Neural cell (in vitro differentiated cells): ENCODE data around the gene ARID1B. TPM values are rescaled to one million over a fixed set of nuclear protein-coding genes. Genes with fewer than 3 reads are reported as not detected.

Experiments
- H2AFZ ChIP-seq: fragments of 200-600, 300-800 bp; sonication (generic), shearing (Covaris generic); 2 replicates; pipeline ENCODE4 v1.6.0; 2014; ENCODE audit warnings: low read depth, mild to moderate bottlenecking, antibody characterized with exemption, low read length, moderate library complexity
- H3F3A ChIP-seq: fragments of 200-600 bp; shearing (Covaris generic); 2 replicates; pipeline ENCODE4 v1.6.1; 2016; ENCODE audit warnings: mild to moderate bottlenecking, moderate library complexity, mixed read lengths, antibody characterized with exemption, low read length; ENCODE audit not compliant: insufficient read depth, poor library complexity, severe bottlenecking
- H3K27ac ChIP-seq: fragments of 200-600, 300-800 bp; sonication (generic), shearing (Covaris generic); 2 replicates; pipeline ENCODE4 v1.5.1; 2014; ENCODE audit warnings: mild to moderate bottlenecking, low read length, moderate library complexity
- H3K27me3 ChIP-seq: fragments of 300-800, 200-600 bp; sonication (generic), shearing (Covaris generic); 2 replicates; pipeline ENCODE4 v1.6.0; 2014; ENCODE audit warnings: mild to moderate bottlenecking, low read depth, low read length, moderate library complexity; ENCODE audit not compliant: insufficient read depth
- H3K36me3 ChIP-seq: fragments of 300-800, 200-600 bp; sonication (generic), shearing (Covaris generic); 2 replicates; pipeline ENCODE4 v1.5.1; 2014; ENCODE audit warnings: mild to moderate bottlenecking, antibody characterized with exemption, low read length, moderate library complexity; ENCODE audit not compliant: insufficient read depth
- H3K4me2 ChIP-seq: fragments of 300-800, 200-600 bp; sonication (generic), shearing (Covaris generic); 2 replicates; pipeline ENCODE4 v1.6.0; 2014; ENCODE audit warnings: mild to moderate bottlenecking, low read length
- H3K4me3 ChIP-seq: fragments of 300-800, 200-600 bp; sonication (generic), shearing (Covaris generic); 2 replicates; pipeline ENCODE4 v1.5.1; 2014; ENCODE audit warnings: mild to moderate bottlenecking, low read length, moderate library complexity
- H3K79me2 ChIP-seq: fragments of 200-600 bp; shearing (Covaris generic); replicated peaks from 2 replicates; pipeline ENCODE4 v1.6.0; 2014; ENCODE audit warnings: mild to moderate bottlenecking, low read length, moderate library complexity; ENCODE audit not compliant: insufficient read depth
- H3K9ac ChIP-seq: fragments of 300-800, 200-600 bp; sonication (generic), shearing (Covaris generic); 2 replicates; pipeline ENCODE4 v1.6.1; 2016; ENCODE audit warnings: mild to moderate bottlenecking, low read length, mixed read lengths
- H3K9me2 ChIP-seq: fragments of 200-600 bp; shearing (Covaris generic); 2 replicates; pipeline ENCODE4 v1.6.1; 2016; ENCODE audit warnings: mild to moderate bottlenecking, low read length, mixed read lengths; ENCODE audit not compliant: insufficient read depth
- H3K9me3 ChIP-seq: fragments of 200-600, 300-800 bp; sonication (generic), shearing (Covaris generic); 2 replicates; pipeline ENCODE4 v1.6.1; 2016; ENCODE audit warnings: mild to moderate bottlenecking, mixed run types, low read length, moderate library complexity, mixed read lengths
- H4K20me1 ChIP-seq: fragments of 200-600 bp; shearing (Covaris generic); 2 replicates; pipeline ENCODE4 v1.6.1; 2016; ENCODE audit warnings: mild to moderate bottlenecking, mixed run types; ENCODE audit not compliant: insufficient read depth
- EP300 ChIP-seq: fragments of 450-650 bp; conservative IDR thresholded peaks from 2 replicates; pipeline ENCODE4 v1.6.1; 2014; ENCODE audit warnings: antibody characterized with exemption, mild to moderate bottlenecking, moderate library complexity; ENCODE audit not compliant: poor library complexity, severe bottlenecking
- EZH2 ChIP-seq: fragments of 200-600, 300-800 bp; shearing (Covaris generic), sonication (generic); IDR thresholded peaks from 2 replicates; pipeline ENCODE4 v1.6.1; 2014; ENCODE audit warnings: antibody characterized with exemption, low read length, borderline replicate concordance, mild to moderate bottlenecking; ENCODE audit not compliant: insufficient read depth, poor library complexity, severe bottlenecking
- MXI1 ChIP-seq: fragments of 450-650 bp; conservative IDR thresholded peaks from 2 replicates; pipeline ENCODE4 v1.6.1; 2014; ENCODE audit warnings: antibody characterized with exemption, mild to moderate bottlenecking; ENCODE audit not compliant: poor library complexity, severe bottlenecking
- POLR2AphosphoS5 ChIP-seq: IDR thresholded peaks from 2 replicates; pipeline ENCODE4 v1.6.1; 2012
- RAD21 ChIP-seq: fragments of 450-650 bp; conservative IDR thresholded peaks from 2 replicates; pipeline ENCODE4 v1.6.1; 2014; ENCODE audit warnings: antibody characterized with exemption, mild to moderate bottlenecking, moderate library complexity
- REST ChIP-seq: IDR thresholded peaks from 2 replicates; pipeline ENCODE4 v1.6.1; 2012; ENCODE audit warnings: borderline replicate concordance
- SMC3 ChIP-seq: fragments of 450-650 bp; conservative IDR thresholded peaks from 2 replicates; pipeline ENCODE4 v1.6.1; 2014; ENCODE audit warnings: antibody characterized with exemption, mild to moderate bottlenecking, moderate library complexity; ENCODE audit not compliant: poor library complexity
- TAF1 ChIP-seq: IDR thresholded peaks from 2 replicates; pipeline ENCODE4 v1.6.1; 2012; ENCODE audit warnings: low read depth
- polyA plus RNA-seq: library from polyadenylated mRNA; depleted of rRNA; stranded (reverse); fragments of >200 nt; gene quantifications from 2 replicates; pipeline ENCODE4 v1.2.3, GENCODE V29; 2014
- TF ChIP-seq, protein P1 (sequence below): fragments of 450-650 bp; IDR thresholded peaks from 2 replicates; pipeline ENCODE4 v1.5.1; 2014; ENCODE audit warnings: antibody characterized with exemption, mild to moderate bottlenecking, moderate library complexity; ENCODE audit not compliant: poor library complexity, severe bottlenecking

The ARID1B gene
- polyA plus RNA-seq, 1 donor from 2014 or later: 35.0 TPM

DNA sequence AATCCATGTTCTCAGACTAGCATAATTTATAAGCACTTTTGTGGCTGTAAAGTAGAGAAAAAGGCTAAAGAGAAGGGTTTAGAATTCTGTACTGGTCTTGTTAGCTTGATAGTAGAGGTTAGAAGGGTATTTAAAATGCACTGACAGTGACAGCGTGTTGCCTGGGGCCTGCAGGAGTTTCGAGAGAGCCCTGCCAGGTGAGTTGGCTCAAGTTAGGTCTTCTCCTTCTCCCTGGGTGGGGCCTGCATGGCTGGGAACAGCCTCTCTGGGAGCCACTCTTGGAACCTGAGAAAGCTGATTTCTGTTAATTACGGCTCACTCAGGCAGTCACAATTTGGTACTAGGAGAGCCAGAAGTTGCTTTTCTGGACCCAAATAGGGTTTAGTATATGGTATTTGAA, 103.7 kb downstream of the ARID1B start:
- H3K36me3 ChIP-seq: no peaks in the 10 kb centered on the region
- TF ChIP-seq SMC3 (no peak), EP300 (no peak)
- no peak overlapping the region for H3K4me3 ChIP-seq
- no peaks in the 10 kb centered on the region for H4K20me1 ChIP-seq
- no peak overlapping the region for H3K27ac ChIP-seq
- H3K9me2 ChIP-seq: no peaks in the 10 kb centered on the region
- H3K9me3 ChIP-seq: no peaks in the 10 kb centered on the region
- no peak overlapping the region for H2AFZ ChIP-seq
- no peak overlapping the region for H3K4me2 ChIP-seq
- no peaks in the 10 kb centered on the region for H3F3A ChIP-seq
- no peaks in the 10 kb centered on the region for H3K27me3 ChIP-seq
- H3K79me2 ChIP-seq: peaks cover 47% of the 10 kb centered on the region
- no peak overlapping the region for H3K9ac ChIP-seq

GRCh38 chr6:156881687-156882629, 104.8 kb downstream of the ARID1B start:
- Histone ChIP-seq H3K9me2 (no peaks in the 10 kb centered on the region), H3K36me3 (no peaks in the 10 kb centered on the region), H3K9me3 (no peaks in the 10 kb centered on the region), H3K4me2 (no peak overlapping the region), H3K4me3 (no peak overlapping the region), H3F3A (no peaks in the 10 kb centered on the region), H4K20me1 (no peaks in the 10 kb centered on the region), H2AFZ (no peak overlapping the region), H3K9ac (no peak overlapping the region), H3K27me3 (no peaks in the 10 kb centered on the region), H3K27ac (no peak overlapping the region), H3K79me2 (peaks cover 40% of the 10 kb centered on the region)
- TF ChIP-seq EP300 (no peak), SMC3 (no peak), REST (no peak), MXI1 (no peak), TAF1 (no peak), RAD21 (no peak), EZH2 (no peak), POLR2AphosphoS5 (no peak)
- TF ChIP-seq, protein P1, sequence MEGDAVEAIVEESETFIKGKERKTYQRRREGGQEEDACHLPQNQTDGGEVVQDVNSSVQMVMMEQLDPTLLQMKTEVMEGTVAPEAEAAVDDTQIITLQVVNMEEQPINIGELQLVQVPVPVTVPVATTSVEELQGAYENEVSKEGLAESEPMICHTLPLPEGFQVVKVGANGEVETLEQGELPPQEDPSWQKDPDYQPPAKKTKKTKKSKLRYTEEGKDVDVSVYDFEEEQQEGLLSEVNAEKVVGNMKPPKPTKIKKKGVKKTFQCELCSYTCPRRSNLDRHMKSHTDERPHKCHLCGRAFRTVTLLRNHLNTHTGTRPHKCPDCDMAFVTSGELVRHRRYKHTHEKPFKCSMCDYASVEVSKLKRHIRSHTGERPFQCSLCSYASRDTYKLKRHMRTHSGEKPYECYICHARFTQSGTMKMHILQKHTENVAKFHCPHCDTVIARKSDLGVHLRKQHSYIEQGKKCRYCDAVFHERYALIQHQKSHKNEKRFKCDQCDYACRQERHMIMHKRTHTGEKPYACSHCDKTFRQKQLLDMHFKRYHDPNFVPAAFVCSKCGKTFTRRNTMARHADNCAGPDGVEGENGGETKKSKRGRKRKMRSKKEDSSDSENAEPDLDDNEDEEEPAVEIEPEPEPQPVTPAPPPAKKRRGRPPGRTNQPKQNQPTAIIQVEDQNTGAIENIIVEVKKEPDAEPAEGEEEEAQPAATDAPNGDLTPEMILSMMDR: no peak
